GM13976 (cell line): Measurements from ENCODE around the gene SYTL2.

Source experiments
- DNase-seq: peaks from one replicate; pipeline ENCODE4 v3.0.0; 2012; ENCODE audit warnings: low spot score
- CTCF ChIP-seq: IDR thresholded peaks from 2 replicates; pipeline ENCODE4 v1.5.1; 2012; ENCODE audit warnings: borderline replicate concordance, mild to moderate bottlenecking; ENCODE audit not compliant: insufficient read depth; ENCODE audit errors: extremely low read depth, missing control alignments, control extremely low read depth
- in situ Hi-C: fragments of 300-500 bp; cut with MboI; formaldehyde crosslinking; loops from one replicate; pipeline ENCODE4 v1.12.0; 2022; ENCODE audit warnings: low sequenced_read_pairs, mixed read lengths, inconsistent platforms; ENCODE audit not compliant: unreplicated experiment

The SYTL2 gene

GRCh38 chr11:85750646-85751045, 60.3 kb downstream of the SYTL2 start:
- TF ChIP-seq CTCF = no peak
- in situ Hi-C loops = no loop called here
- DNase-seq = no peak

GRCh38 chr11:85749884-85750283, 61.1 kb downstream of the SYTL2 start:
- DNase-seq = no peak
- in situ Hi-C loops = no loop called here
- TF ChIP-seq CTCF = no peak

- no peak for TF ChIP-seq CTCF
- in situ Hi-C loops = no loop called here
- DNase-seq = no peak
Observed at GRCh38 chr11:85749287-85749834, 61.6 kb downstream of the SYTL2 start.

GRCh38 chr11:85748455-85748891, 62.5 kb downstream of the SYTL2 start:
- TF ChIP-seq CTCF = no peak
- no peak for DNase-seq
- in situ Hi-C loops = no loop called here

GRCh38 chr11:85746670-85747069, 64.3 kb downstream of the SYTL2 start:
- DNase-seq = no peak
- in situ Hi-C loops = no loop called here
- no peak for TF ChIP-seq CTCF

- no peak for DNase-seq
- in situ Hi-C loops = no loop called here
- TF ChIP-seq CTCF = no peak
Observed at GRCh38 chr11:85745626-85746025, 65.3 kb downstream of the SYTL2 start.

- in situ Hi-C loops = no loop called here
- no peak for DNase-seq
- no peak for TF ChIP-seq CTCF
Observed at GRCh38 chr11:85742873-85743275, 68.1 kb downstream of the SYTL2 start.
